PC-3 (cell line): ENCODE measurements around the gene FAM200B. TPM values are rescaled to one million over a fixed set of nuclear protein-coding genes. Genes with fewer than 3 reads are reported as not detected.

Source experiments
- ATAC-seq: fragments of 200-7000 bp; cut with Tn5 transposase; 2 replicates; pipeline ENCODE4 v1.9.1; 2020; ENCODE audit warnings: mild to moderate bottlenecking, moderate library complexity
- Bru-seq: library from RNA; stranded (reverse); fragments of 400-500 nt; gene quantifications from one replicate; lab custom pipeline; 2021; lab: Mats Ljungman, UMichigan
- BruChase-seq, 2 experiments: library from RNA; stranded (reverse); fragments of 400-500 nt; gene quantifications; one replicate each; lab custom pipeline; 2021; lab: Mats Ljungman, UMichigan
- BruUV-seq: library from RNA; stranded (reverse); fragments of 400-500 nt; replicated peaks from 2 replicates; lab custom pipeline; 2021; lab: Mats Ljungman, UMichigan
- CTCF ChIA-PET: fragments of 300-600 bp; sonication (Branson Sonifier 250); formaldehyde crosslinking; loops from one replicate; lab custom pipeline; 2022; ENCODE audit warnings: antibody characterized with exemption; lab: Charles Lee
- POLR2A ChIA-PET: fragments of 300-600 bp; sonication (Branson Sonifier 250); formaldehyde crosslinking; loops from one replicate; lab custom pipeline; 2022; ENCODE audit warnings: antibody characterized with exemption; ENCODE audit not compliant: unreplicated experiment; lab: Charles Lee
- DNase-seq: peaks from one replicate; pipeline ENCODE4 v3.0.0-alpha.2; 2015
- H2AFZ ChIP-seq: fragments of 300-600 bp; sonication (generic); 2 replicates; pipeline ENCODE4 v1.6.0; 2016; ENCODE audit warnings: antibody characterized with exemption, low read length
- H3F3A ChIP-seq: fragments of 300-600 bp; sonication (generic); one replicate; pipeline ENCODE4 v1.6.0; 2017; ENCODE audit warnings: antibody characterized with exemption, low read length, control low read depth, mild to moderate bottlenecking; ENCODE audit not compliant: unreplicated experiment
- H3K27ac ChIP-seq: fragments of 300-600 bp; sonication (generic); 2 replicates; pipeline ENCODE4 v1.5.1; 2016; ENCODE audit warnings: mild to moderate bottlenecking, low read length
- H3K27me3 ChIP-seq: fragments of 300-600 bp; sonication (generic); 2 replicates; pipeline ENCODE4 v1.6.1; 2016; ENCODE audit warnings: low read length, mixed read lengths
- H3K36me3 ChIP-seq: fragments of 300-600 bp; sonication (generic); 2 replicates; pipeline ENCODE4 v1.6.1; 2016; ENCODE audit warnings: low read depth, mixed run types, low read length, mixed read lengths
- H3K4me1 ChIP-seq: fragments of 300-600 bp; sonication (generic); 2 replicates; pipeline ENCODE4 v1.5.1; 2016; ENCODE audit warnings: low read length; ENCODE audit not compliant: insufficient read depth
- H3K4me2 ChIP-seq: fragments of 300-600 bp; sonication (generic); 2 replicates; pipeline ENCODE4 v1.6.0; 2016; ENCODE audit warnings: low read length
- H3K4me3 ChIP-seq: fragments of 300-600 bp; sonication (generic); 2 replicates; pipeline ENCODE4 v1.5.1; 2016; ENCODE audit warnings: mild to moderate bottlenecking, low read length, mixed read lengths
- H3K79me2 ChIP-seq: fragments of 300-600 bp; sonication (generic); 2 replicates; pipeline ENCODE4 v1.6.1; 2017; ENCODE audit warnings: low read length, mixed read lengths
- H3K9ac ChIP-seq: fragments of 300-600 bp; sonication (generic); 2 replicates; pipeline ENCODE4 v1.6.0; 2016; ENCODE audit warnings: mild to moderate bottlenecking, low read length
- H3K9me2 ChIP-seq: fragments of 300-600 bp; sonication (generic); replicated peaks from 2 replicates; pipeline ENCODE4 v1.6.1; 2016; ENCODE audit warnings: mixed run types, low read length, mixed read lengths
- H3K9me3 ChIP-seq: fragments of 300-600 bp; sonication (generic); 2 replicates; pipeline ENCODE4 v1.6.1; 2016; ENCODE audit warnings: low read length, mixed read lengths
- H4K20me1 ChIP-seq: fragments of 300-600 bp; sonication (generic); 2 replicates; pipeline ENCODE4 v1.6.1; 2016; ENCODE audit warnings: low read length, mixed read lengths
- CTCF ChIP-seq: fragments of 300-600 bp; sonication (generic); conservative IDR thresholded peaks from 2 replicates; pipeline ENCODE4 v1.5.1; 2017; ENCODE audit warnings: antibody characterized with exemption, low read depth, mild to moderate bottlenecking, low read length
- EZH2 ChIP-seq: fragments of 300-600 bp; sonication (generic); IDR thresholded peaks from one replicate; pipeline ENCODE4 v1.6.1; 2017; ENCODE audit warnings: antibody characterized with exemption, mild to moderate bottlenecking, low read length; ENCODE audit not compliant: unreplicated experiment
- EZH2phosphoT487 ChIP-seq: fragments of 300-600 bp; sonication (generic); IDR thresholded peaks from 2 replicates; pipeline ENCODE4 v1.6.1; 2018; ENCODE audit warnings: mild to moderate bottlenecking, antibody characterized with exemption, low read length, borderline replicate concordance
- intact Hi-C: fragments of 100-400 bp; cut with micrococcal nuclease; formaldehyde crosslinking; loops from 2 replicates; pipeline ENCODE4 v1.9.0; 2023
- long read RNA-seq: library from polyadenylated mRNA; unstranded; transcript quantifications from one replicate; pipeline ENCODE4 v2.0.0, GENCODE V29; 2021; ENCODE audit not compliant: unreplicated experiment
- total RNA-seq: library from RNA; depleted of rRNA; stranded (reverse); fragments of >200 nt; gene quantifications from 2 replicates; pipeline ENCODE4 v1.2.3, GENCODE V29; 2014; rRNA removed

Gene FAM200B
- 20.1 and 20.7 TPM in 2 replicates for total RNA-seq
- percentile 74 among the genes with signal in this experiment for Bru-seq, nascent RNA
- BruChase-seq, experiment 1, labeled RNA remaining after a 6-hour chase, result percentile 76 among the genes with signal in this experiment
- BruChase-seq, experiment 2, labeled RNA remaining after a 2-hour chase, result percentile 65 among the genes with signal in this experiment
- long read RNA-seq, full-length matches to known transcripts, result 14 of 26 reads
- long read RNA-seq, partial matches to known transcripts, result 5 of 26 reads
- long read RNA-seq, other reads (novel, unspliced or antisense), result 7 of 26 reads

- Histone ChIP-seq H3K4me2 (peak within 1 kb of the TSS; percentile 98), H4K20me1 (no peaks in the 10 kb centered on the region), H3K27ac (peak within 1 kb of the TSS; percentile 85), H3K27me3 (no peaks in the 10 kb centered on the region), H3F3A (no peaks in the 10 kb centered on the region), H3K9ac (peak within 1 kb of the TSS; percentile 96), H3K79me2 (peaks cover 87% of the 10 kb centered on the region), H3K4me1 (peaks cover 51% of the 10 kb centered on the region), H3K9me2 (no peaks in the 10 kb centered on the region), H3K4me3 (peak within 1 kb of the TSS; percentile 98), H2AFZ (peak within 1 kb of the TSS; percentile 78), H3K36me3 (peaks cover 16% of the 10 kb centered on the region), H3K9me3 (no peaks in the 10 kb centered on the region)
- intact Hi-C loops, result loop anchor here (1.0 to 2.0 kb wide), 2 partner anchors 17 to 27 kb away; no protein-coding TSS in a partner anchor
- DNase-seq (peak; percentile 99), ATAC-seq (peak; percentile 92)
- ChIA-PET CTCF (no interaction called here), POLR2A (interaction anchor here (0.6 to 0.7 kb wide), 3 partner anchors 58 to 181 kb away, joined by 3 to 5 read pairs (median 3); no protein-coding TSS in a partner anchor)
- TF ChIP-seq EZH2phosphoT487 (no peak), EZH2 (no peak), CTCF (no peak)
- BruUV-seq, result TSS peak; percentile 80
These were observed at the start of gene FAM200B for GRCh38 chr4:15681372-15682241. TSS of gene FAM200B (plus strand) at chr4:15681827. CDS start at chr4:15686978, 5,151 bp downstream.

- H4K20me1 ChIP-seq, result no peaks in the 10 kb centered on the region
- no peak overlapping the region for H3K4me3 ChIP-seq
- DNase-seq, result peak; percentile 68
- no peak overlapping the region for H2AFZ ChIP-seq
- H3K9me2 ChIP-seq, result no peaks in the 10 kb centered on the region
- peaks cover 13% of the 10 kb centered on the region; the same call in 1 of the 2 replicates for H3K4me1 ChIP-seq
- intact Hi-C loops, result no loop called here
- H3K4me2 ChIP-seq, result peak overlapping the region; percentile 33; the same call in 1 of the 2 replicates
- no TSS peak for BruUV-seq
- H3K9me3 ChIP-seq, result no peaks in the 10 kb centered on the region
- CTCF ChIA-PET, result no interaction called here
- H3K27me3 ChIP-seq, result no peaks in the 10 kb centered on the region
- no peaks in the 10 kb centered on the region for H3K79me2 ChIP-seq
- POLR2A ChIA-PET, result no interaction called here
- peaks cover 3% of the 10 kb centered on the region; the same call in 1 of the 2 replicates for H3K36me3 ChIP-seq
- no peak overlapping the region for H3K9ac ChIP-seq
- peak overlapping the region; percentile 64 for H3K27ac ChIP-seq
- TF ChIP-seq CTCF (no peak), EZH2 (no peak), EZH2phosphoT487 (no peak)
- ATAC-seq, result peak; percentile 37
- H3F3A ChIP-seq, result no peaks in the 10 kb centered on the region
These were observed 44.8 kb upstream of the FAM200B start for GRCh38 chr4:15636818-15637217.
